GM20431 (cell line): Measurements from ENCODE around the gene IPO11.
"Not testable (repeated sequence)": the region's sequence is repeated elsewhere in the genome, so short reads cannot be mapped to it uniquely, and the experiment has no call there.

Source experiments
- in situ Hi-C: fragments of 300-500 bp; cut with MseI, MboI; formaldehyde crosslinking; loops from one replicate; pipeline ENCODE4 v1.15.0; 2020; ENCODE audit warnings: low sequenced_read_pairs; ENCODE audit not compliant: unreplicated experiment

Gene IPO11

DNA sequence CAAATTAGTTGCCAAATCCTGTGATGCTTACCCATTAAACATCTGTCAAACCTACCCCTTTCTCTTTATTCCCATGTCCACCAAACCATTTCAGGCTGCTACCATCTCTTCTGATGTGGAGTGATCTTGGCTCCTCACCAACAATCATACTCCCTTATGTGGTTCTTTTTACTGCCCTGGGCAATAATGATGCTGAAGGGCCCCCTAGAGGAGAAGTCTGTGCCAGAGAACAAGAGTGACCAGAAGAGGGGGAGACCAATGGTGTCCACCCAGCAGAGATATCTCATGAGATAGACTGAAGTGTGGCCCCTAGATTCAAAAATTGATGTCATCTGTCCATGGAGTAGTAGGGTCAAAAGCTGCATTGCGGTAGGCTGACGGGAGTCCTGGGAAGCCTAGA lies 176.9 kb downstream of the IPO11 start:
- in situ Hi-C loops = no loop called here

DNA sequence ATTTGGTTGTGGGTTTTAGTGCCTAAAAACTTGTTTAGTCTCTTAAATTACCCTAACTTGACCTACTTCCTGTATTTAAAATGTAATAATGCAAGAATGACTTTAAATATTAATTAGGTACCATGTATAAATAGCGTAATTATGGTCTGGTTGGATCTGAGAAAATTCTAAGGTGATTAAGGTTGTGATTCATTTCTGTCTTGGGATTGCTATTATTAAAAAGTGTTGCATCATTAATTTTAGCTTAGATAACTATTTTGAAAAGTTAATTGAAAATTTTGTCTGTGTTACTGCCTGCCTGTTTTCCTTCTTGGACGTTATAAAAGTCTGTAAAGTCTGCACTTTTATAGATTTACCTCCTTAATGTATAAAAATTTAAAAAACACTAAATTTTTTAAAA lies 177.8 kb downstream of the IPO11 start:
- in situ Hi-C loops = no loop called here

DNA sequence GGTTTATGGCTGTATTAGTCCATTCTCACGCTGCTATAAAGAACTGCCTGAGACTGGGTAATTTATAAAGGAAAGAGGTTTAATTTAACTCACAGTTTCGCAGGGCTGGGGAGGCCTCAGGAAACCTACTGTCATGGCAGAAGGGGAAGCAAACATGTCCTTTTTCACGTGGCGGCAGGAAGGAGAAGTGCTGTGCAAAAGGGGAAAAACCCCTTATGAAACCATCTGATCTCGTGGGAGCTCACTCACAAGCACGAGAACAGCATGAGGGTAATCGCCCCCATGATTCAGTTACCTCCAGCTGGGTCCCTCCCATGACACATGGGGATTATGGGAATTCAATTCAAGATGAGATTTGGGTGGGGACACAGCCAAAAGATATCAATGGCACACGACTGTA lies 180.0 kb downstream of the IPO11 start:
- in situ Hi-C loops = no loop called here

DNA sequence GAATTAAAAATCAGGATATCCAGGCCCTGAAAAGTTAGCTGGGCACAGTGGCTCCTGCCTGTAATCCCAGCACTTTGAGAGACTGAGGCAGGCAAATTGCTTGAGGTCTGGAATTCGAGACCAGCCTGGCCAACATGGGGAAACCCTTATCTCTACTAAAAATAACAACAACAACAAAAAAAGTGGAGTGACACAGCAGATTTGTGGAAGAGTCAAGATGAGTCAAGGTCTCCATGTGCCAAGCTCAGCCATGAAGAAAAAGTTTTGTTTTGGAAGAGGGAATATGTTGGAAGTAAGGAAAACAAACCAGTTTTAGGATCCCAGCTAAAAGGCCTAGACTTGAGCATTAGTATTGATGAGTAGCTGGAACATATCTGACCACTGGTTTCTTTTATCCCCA lies 180.8 kb downstream of the IPO11 start:
- in situ Hi-C loops = no loop called here

DNA sequence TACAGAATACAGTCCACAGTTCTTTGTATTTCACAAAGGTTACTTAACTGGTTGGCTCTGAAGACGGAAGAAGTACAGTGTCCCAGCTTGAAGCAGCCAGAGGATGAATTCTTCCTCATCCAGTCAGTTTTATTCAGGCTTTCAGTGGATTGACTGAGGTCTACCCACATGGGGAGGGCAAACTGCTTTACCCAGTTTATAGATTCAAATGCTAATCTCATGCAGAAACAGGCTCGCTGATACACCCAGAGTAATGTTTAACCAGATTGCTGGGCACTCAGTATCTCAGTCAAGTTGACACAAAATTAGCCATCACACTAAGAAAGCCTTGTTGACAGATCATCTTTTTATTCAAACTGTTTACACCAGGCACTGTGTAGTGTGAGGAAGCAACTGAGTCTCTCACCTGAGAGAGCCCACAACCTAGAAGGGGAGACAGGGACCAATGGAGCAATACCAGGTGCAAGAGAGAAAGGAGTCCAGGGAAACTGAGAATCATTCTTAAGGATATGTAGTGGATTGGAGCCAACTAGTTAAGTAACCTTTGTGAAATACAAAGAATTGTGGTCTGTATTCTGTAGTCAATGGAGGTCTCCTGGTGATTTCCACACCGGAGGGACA lies 181.9 kb downstream of the IPO11 start:
- in situ Hi-C loops = no loop called here

DNA sequence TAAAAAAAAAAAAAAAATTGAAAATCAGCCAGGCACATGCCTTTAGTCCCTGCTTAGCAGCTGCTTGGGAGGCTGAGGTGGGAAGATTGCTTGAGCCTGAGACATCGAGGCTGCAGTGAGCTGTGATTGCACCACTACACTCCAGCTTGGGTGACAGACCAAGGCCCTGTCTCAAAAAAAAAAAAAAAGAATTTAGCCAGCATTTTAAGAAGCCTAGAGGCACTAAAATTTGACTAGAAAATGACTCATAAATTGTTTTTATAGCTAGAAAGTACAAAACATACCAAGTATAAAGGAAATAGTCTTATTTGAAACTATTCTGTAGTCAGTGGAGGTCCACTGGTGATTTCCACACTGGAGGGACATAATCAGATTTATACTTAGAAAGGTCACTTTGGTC lies 183.5 kb downstream of the IPO11 start:
- in situ Hi-C loops = no loop called here

DNA sequence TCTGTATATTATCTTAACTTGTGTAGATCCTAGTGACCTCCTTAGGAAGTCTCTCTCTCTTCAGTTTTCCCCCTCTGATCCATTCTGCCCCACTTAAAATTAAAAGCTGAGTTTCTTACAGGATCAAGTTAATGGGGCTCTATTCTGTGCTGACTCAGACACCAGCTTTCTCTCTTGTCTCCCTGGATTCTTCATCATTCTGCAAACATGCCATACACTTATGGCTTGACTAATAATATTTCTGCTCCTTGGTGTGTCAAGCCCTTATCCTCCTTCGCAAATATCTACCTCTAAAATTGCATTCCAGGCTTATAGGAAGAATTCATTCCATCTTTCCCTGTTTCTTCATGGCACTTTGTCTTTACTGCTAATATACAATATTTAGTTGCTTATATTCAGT lies 184.1 kb downstream of the IPO11 start:
- in situ Hi-C loops = no loop called here

DNA sequence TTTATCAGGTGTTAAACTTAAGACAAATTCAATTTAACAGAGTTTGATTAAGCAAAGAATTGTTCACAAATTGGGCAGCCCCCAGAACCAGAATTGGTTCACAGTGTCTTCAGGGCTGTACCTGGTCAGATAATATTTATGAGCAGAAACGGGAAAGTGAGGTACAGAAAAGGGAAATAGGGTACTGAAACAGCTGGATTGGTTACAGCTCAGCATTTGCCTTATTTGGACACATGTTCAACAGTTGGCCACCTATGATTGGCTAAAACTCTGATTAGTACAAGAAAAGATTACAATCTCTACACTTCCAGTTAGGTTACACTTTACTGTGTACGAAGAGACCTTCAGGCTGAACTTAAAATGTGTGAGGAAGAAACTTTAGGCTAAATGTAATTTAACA lies 184.8 kb downstream of the IPO11 start:
- in situ Hi-C loops = no loop called here

DNA sequence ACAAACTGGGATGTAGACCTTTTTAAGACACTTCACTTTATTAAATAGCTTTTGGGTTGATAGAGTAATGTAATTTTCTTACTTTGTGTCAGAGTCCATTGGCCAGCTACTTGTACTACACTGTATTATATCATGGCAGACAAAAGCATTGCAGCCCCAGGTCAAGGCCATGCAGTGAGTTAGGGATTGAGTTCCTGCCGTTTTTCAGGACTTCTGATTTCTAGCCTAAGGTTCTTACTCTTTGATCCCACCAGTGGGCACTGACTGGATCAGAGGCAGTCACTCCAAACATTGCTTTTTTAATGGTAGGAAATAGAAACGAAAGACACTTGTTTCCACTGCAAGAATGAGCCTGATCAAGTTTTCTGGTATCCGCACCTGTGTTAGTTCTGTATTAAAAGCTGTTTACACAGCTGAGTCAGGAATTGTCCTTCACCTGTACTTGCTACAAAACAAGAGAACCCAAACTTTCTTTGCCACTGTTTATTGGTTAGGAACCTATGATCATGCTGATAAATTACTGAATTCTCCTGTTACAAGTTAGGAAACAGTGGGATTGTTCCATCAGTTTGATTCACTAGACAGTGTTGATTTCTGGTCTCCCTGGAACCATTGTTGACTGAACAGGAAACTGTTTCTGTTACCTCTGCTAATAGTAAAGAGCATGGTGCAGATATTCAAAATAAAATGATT lies 188.1 kb downstream of the IPO11 start:
- in situ Hi-C loops = no loop called here

DNA sequence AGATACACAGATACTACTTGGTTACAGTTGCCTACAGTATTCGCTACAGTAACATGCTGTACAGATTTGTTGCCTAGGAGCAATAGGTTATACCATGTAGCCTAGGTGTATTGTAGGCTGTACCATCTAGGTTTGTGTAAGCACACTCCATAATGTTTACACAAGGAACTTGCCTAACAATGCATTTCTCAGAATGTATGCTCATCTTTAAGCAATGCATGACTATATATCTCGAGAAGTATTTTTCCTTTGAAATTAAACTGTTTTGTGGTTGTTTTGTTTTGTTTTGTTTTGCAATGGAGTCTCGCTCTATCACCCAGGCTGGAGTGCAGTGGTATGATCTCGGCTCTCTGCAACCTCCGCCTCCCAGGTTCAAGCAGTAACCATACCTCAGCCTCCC lies 191.4 kb downstream of the IPO11 start:
- in situ Hi-C loops = no loop called here

DNA sequence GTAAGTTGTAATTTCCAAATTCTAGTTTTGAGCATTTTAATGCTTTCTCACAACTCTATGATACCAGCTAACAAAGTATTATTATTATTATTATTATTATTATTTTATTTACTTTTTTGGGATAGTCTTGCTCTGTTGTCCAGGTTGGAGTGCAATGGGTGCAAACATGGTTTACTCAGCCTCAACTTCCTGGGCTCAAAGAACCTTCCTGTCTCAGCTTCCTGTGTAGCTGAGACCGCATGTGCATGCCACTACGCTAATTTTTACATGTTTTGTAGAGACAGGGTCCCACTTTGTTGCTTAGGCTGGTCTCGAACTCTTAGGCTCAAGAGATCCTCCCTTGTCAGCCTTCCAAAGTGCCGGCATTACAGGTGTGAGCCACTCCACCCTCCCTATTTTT lies 193.1 kb downstream of the IPO11 start:
- in situ Hi-C loops = no loop called here

DNA sequence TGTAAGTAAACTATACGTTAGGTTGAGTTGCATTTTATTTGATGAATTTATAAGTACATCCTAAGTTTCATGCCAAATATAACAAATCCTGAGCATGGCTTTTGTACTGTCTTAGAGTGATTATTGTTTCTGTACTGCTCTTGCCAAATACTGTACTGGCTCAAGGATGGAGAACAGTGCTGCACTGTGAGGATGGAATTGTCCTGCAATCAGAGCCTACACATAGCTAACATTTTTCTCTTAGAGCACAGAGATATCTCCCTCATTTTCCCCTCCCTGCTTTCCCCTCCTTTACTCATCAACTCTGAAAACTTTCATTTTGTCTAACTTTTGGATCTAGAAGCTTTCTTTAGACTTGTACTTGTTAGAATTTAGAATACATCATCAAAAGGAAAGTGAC lies 194.3 kb downstream of the IPO11 start:
- in situ Hi-C loops = no loop called here

DNA sequence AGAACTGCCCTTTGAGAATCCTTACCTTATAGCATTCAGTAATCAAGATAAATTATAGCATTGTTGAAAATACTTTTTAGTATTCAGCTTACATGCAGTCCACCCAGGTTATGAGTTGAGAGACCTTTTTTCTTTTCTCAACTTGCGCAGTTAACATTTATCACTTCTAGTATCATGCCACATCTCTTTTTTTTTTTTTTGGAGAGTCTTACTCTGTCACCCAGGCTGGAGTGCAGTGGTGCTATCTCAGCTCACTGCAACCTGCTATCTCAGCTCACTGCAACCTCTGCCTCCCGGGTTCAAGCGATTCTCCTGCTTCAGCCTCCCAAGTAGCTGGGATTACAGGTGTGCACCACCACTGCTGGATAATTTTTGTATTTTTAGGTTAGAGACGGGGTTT lies 195.1 kb downstream of the IPO11 start:
- in situ Hi-C loops = no loop called here

DNA sequence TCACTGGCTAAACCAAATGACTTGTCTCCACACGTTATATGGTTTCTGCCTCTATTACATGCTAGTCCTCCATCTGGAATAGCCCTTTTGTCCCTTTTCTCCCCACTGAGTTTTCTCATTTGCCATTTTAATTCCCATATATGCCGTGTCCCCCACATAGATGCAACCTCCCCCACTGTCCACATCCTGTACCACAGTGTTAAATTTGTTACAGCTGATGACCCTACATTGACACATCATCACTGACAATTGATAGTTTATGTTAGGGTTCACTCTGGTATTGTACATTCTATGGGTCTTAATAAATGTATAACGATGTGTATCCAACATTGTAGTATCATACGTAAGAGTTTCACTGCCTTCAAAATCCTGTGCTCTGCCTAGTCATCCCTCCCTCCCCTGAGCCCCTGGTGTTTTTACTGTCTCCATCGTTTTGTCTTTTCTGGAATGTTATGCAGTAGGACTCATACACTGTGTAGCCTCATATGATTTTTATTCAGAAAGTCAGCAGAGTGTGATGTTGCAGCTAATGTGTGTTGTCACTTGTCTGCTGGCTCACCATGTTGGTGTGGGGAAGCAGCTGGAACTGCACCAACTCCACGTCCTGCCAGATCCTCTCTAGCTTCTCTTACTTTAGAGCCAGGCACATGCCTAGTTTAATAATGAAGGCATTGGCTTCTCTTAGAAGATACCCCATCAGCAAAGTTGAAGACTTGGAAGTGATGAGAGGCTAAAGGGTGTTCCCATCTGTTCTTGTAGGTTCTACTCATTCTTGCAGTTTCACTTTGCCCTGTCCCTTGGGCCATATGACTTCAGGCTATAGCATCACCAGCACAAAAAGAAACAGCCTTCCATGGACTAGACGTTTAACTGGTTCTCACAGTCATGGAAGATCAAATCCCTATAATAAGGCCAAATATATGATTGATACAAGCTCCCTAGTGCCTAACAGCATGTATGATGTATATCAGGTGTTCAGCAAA lies 196.3 kb downstream of the IPO11 start:
- in situ Hi-C loops = no loop called here

DNA sequence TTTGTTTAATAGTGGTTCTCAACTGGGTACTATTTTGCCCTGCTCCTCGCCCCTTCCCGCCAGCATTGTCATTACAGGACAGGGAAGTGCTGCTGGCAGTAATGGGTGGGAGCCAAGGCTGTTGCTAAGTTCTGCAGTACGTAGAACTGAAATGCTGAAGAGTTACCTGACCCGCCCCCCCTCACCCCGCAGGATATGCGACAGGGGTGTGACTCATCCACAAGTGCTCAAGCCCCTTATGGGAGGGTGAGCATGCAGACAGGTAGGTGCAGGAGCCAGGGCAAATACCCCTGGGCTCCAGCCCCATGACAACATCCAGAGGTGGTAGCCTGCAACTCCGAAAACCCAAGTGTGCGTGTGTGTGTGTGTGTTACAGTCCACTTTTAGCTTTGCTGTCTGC lies 201.8 kb downstream of the IPO11 start:
- in situ Hi-C loops = no loop called here

DNA sequence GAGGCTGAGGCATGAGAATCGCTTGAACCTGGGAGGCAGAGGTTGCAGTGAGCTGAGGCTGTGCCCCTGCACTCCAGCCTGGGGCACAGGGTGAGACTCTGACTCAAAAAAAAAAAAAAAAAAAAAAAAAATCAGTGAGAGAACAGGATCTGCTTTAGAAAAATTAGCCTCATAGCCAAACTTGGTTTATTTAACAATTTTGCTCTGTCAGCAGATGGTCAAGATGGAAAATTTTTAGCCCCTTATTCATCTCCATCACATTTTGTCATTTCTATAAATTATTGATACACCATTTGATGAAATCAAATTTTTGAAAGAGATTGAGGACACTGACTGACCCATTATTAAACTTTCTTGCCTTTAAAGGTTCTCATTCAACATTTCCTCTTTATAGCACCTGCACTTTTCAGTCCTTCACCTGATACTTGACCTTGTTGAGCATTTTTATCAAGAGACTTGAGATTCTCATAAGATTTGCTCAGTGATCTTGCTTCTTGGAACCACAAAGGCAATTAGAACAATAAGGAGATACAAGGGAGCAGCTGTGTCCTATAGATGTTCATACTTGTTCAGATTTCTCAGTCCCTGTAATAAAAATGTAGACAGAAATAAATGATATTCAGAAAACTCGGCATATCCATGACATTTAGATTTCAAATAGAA lies 204.2 kb downstream of the IPO11 start:
- in situ Hi-C loops = no loop called here

DNA sequence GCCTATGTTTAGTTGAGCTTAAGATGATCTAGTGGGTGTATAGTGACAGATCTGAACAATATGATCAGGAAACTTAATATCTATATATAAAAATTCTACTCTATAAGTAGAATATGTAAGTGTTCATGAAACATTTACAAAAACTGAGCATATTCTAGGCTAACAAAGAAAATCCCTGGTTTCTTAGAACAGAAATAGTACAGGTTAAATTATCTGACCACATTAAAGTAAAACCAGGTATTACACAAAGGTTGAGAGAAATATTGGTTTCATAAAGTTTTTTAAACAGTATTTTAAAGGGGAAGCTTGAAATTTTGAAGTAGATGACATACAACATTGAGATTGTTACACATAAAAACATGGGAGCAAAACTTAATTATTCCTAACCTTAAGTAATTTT lies 205.4 kb downstream of the IPO11 start:
- in situ Hi-C loops = no loop called here

DNA sequence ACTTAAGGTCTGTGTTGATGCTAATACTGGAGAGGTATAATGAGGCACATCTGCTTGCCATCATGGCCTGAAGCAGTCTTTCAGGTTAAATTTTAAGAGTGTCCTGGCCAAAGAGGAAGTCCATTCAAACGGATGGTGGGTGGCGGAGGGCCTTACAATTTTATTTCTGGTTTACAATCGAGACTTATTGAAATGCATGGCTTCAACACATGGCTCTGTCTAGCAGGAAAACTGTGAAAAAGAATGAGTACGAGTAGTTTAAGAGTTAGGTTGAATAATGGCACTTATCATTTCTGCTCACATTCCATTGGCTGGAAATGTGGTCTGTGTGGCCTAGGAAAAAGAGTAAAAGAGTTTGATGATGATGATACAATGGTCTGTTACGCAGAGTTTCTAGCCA lies 208.2 kb downstream of the IPO11 start:
- in situ Hi-C loops = no loop called here

DNA sequence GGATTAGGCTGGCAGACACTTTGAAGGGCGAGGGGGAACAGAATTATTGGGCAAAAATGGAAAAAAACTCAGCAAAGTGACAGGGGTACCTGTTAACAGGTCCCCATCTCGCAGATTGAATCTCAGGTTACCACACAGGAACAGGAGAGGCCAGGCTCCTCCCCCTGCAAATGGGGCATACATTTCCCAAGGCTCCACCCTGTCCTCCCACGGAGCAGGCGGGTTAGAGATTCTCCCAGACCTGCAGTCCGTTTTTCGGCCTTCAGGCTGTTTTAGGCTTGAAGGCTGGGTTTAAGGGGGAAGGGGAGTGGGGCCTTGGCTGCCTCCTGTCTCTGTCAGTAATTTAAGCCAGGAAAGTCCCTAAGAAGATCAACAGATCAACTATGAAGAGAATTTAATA lies 208.7 kb downstream of the IPO11 start:
- in situ Hi-C loops = no loop called here

DNA sequence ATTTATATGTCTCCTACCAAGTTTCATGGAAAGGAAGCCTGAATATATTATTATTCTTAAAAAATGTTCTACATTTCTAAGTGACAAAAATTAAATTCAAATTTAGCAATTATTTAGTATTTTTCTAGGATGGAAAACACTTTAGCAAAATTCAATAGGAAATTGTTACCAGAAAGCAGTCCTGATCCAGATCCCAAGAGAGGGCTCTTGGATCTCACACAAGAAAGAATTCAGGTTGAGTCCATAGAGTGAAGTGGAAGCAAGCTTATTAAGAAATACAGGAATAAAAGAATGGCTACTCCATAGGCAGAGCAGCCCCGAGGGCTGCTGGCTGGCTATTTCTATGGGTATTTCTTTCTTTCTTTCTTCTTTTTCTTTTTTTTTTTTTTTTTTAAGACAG lies 210.7 kb downstream of the IPO11 start:
- in situ Hi-C loops = no loop called here

DNA sequence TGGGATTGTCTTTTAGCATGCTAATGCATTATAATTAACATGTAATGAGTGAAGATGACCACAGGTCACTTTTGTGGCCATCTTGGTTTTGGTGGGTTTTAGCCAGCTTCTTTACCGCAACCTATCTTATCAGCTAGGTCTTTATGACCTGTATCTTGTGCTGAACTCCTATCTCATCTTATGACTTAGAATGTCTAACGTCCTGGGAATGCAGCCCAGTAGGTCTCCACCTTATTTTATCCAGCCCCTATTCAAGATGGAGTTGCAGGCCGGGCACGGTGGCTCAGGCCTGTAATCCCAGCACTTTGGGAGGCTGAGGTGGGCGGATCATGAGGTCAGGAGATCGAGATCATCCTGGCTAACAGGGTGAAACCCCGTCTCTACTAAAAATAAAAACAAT lies 211.9 kb downstream of the IPO11 start:
- in situ Hi-C loops = not testable (repeated sequence)
